Measurements from ENCODE around the gene ACACA.

DNA sequence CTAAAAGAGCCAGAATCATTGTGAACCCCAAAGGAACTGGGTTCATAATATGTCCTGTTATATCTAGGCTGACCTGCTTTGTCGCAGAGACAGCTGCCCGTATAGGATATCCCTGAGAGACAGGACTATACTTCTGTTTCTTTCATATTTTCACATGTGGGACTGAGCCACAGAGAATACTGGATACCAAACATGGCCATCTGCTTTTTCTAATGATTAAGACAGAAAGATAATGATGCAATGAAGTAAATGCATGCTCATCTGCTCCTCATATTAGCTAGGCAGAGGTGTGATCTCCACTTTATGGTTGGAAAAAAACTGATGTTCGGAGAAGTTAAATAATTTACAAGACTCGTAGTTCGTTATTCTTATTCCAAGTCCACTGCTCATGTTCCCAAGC lies 297.5 kb downstream of the ACACA start:
- TF ChIP-seq, protein P1, sequence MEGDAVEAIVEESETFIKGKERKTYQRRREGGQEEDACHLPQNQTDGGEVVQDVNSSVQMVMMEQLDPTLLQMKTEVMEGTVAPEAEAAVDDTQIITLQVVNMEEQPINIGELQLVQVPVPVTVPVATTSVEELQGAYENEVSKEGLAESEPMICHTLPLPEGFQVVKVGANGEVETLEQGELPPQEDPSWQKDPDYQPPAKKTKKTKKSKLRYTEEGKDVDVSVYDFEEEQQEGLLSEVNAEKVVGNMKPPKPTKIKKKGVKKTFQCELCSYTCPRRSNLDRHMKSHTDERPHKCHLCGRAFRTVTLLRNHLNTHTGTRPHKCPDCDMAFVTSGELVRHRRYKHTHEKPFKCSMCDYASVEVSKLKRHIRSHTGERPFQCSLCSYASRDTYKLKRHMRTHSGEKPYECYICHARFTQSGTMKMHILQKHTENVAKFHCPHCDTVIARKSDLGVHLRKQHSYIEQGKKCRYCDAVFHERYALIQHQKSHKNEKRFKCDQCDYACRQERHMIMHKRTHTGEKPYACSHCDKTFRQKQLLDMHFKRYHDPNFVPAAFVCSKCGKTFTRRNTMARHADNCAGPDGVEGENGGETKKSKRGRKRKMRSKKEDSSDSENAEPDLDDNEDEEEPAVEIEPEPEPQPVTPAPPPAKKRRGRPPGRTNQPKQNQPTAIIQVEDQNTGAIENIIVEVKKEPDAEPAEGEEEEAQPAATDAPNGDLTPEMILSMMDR (IDR thresholded peaks at IDR 0.05; ENCODE audit: low read depth, low read length, poor library complexity, severe bottlenecking), result no peak
- no peak for TF ChIP-seq EZH2phosphoT487 (IDR thresholded peaks at IDR 0.05; ENCODE audit: borderline replicate concordance, low read length)

Measured in DOHH2 (cell line).